Breast epithelium (tissue), 4 donors: ENCODE measurements around the gene IGF1R. TPM values are rescaled to one million over a fixed set of nuclear protein-coding genes. Genes with fewer than 3 reads are reported as not detected.

Experiments
- DNase-seq, 2 donors: peaks; one replicate each; pipeline ENCODE4 v3.0.0-alpha.2; 2019; ENCODE audit warnings: low spot score in 2 of 2
- H3K27ac ChIP-seq, 2 donors: fragments of 200-600 bp; sonication (generic) in 1 of 2; one replicate each; pipeline ENCODE4 v1.5.1; 2016 to 2019; ENCODE audit warnings: mild to moderate bottlenecking in 1 of 2
- H3K27me3 ChIP-seq, 2 donors: fragments of 200-600 bp; sonication (generic) in 1 of 2; one replicate each; pipeline versions ENCODE4 v1.5.1 to v1.6.0; 2017 to 2019; ENCODE audit warnings: control low read depth in 1 of 2, mild to moderate bottlenecking in 1 of 2
- H3K36me3 ChIP-seq: fragments of 200-600 bp; one replicate; pipeline ENCODE4 v1.5.1; 2019
- H3K4me1 ChIP-seq, 2 donors: fragments of 200-600 bp; sonication (generic); one replicate each; pipeline ENCODE4 v1.5.1; 2016 to 2019; ENCODE audit warnings: control low read depth in 1 of 2
- H3K4me3 ChIP-seq, 3 donors: fragments of 200-600 bp; sonication (generic); 1 replicate in 2 of 3; 2 replicates in 1 of 3; pipeline ENCODE4 v1.5.1; 2016 to 2019; ENCODE audit warnings: mild to moderate bottlenecking in 3 of 3, moderate library complexity in 2 of 3
- H3K9me3 ChIP-seq, 2 donors: fragments of 200-600 bp; sonication (generic) in 1 of 2; one replicate each; pipeline ENCODE4 v1.5.1; 2016 to 2019; ENCODE audit warnings: control low read depth in 1 of 2
- CTCF ChIP-seq, 3 donors: fragments of 450-650 bp; IDR thresholded peaks; one replicate each; pipeline ENCODE4 v1.5.1; 2016 to 2017; ENCODE audit warnings: antibody characterized with exemption in 3 of 3, mild to moderate bottlenecking in 3 of 3, moderate library complexity in 3 of 3
- POLR2A ChIP-seq: fragments of 450-650 bp; IDR thresholded peaks from one replicate; pipeline ENCODE4 v1.6.1; 2016; ENCODE audit warnings: antibody characterized with exemption, mild to moderate bottlenecking, moderate library complexity
- POLR2AphosphoS5 ChIP-seq, 3 donors: sonication (generic); formaldehyde crosslinking; IDR thresholded peaks; one replicate each; pipeline ENCODE4 v1.6.1; 2017; ENCODE audit warnings: antibody characterized with exemption in 3 of 3
- intact Hi-C: fragments of 100-400 bp; cut with DNase I; formaldehyde crosslinking; loops from one replicate; pipeline ENCODE4 v1.15.1; 2023; ENCODE audit warnings: low total_unique reads
- total RNA-seq, 3 donors: library from RNA; depleted of rRNA; stranded (reverse); fragments of >200 nt; gene quantifications; one replicate each; pipeline ENCODE4 v1.1.0, GENCODE V29; 2016

Gene IGF1R
- total RNA-seq, 3 donors from 2014 or later, result 61.8 to 146 (median 103) TPM

- Histone ChIP-seq H3K9me3 (no peaks in the 10 kb centered on the region), H3K4me1 (no peaks in the 10 kb centered on the region), H3K27me3 (no peaks in the 10 kb centered on the region), H3K27ac (no peak overlapping the region), H3K4me3 (no peak overlapping the region), H3K36me3 (no peaks in the 10 kb centered on the region)
- no peak for DNase-seq
- intact Hi-C loops, result no loop called here
- TF ChIP-seq POLR2AphosphoS5 (IDR thresholded peaks at IDR 0.05) (no peak), CTCF (IDR thresholded peaks at IDR 0.05) (no peak)
Observed at GRCh38 chr15:98781838-98782237, 133.5 kb downstream of the IGF1R start.

GRCh38 chr15:98782801-98783200, 134.5 kb downstream of the IGF1R start:
- no peak overlapping the region for H3K4me3 ChIP-seq
- intact Hi-C loops, result no loop called here
- no peak for DNase-seq
- no peaks in the 10 kb centered on the region for H3K4me1 ChIP-seq
- TF ChIP-seq POLR2AphosphoS5 (IDR thresholded peaks at IDR 0.05), result no peak
- TF ChIP-seq POLR2A, result no peak
- TF ChIP-seq CTCF (IDR thresholded peaks at IDR 0.05), result no peak
- H3K27ac ChIP-seq, result no peak overlapping the region
- no peaks in the 10 kb centered on the region for H3K27me3 ChIP-seq
- H3K9me3 ChIP-seq, result no peaks in the 10 kb centered on the region
- H3K36me3 ChIP-seq, result no peaks in the 10 kb centered on the region

- TF ChIP-seq POLR2AphosphoS5 (IDR thresholded peaks at IDR 0.05) (no peak), POLR2A (no peak), CTCF (IDR thresholded peaks at IDR 0.05) (no peak)
- peaks cover 0 to 4% of the 10 kb centered on the region in 2 donors for H3K4me1 ChIP-seq
Observed at GRCh38 chr15:98785431-98785806, 137.1 kb downstream of the IGF1R start.

GRCh38 chr15:98785807-98786621, 137.7 kb downstream of the IGF1R start:
- TF ChIP-seq CTCF (IDR thresholded peaks at IDR 0.05) (no peak), POLR2AphosphoS5 (IDR thresholded peaks at IDR 0.05) (no peak), POLR2A (no peak)
- Histone ChIP-seq H3K4me3 (no peak overlapping the region), H3K36me3 (no peaks in the 10 kb centered on the region), H3K9me3 (no peaks in the 10 kb centered on the region), H3K27me3 (no peaks in the 10 kb centered on the region), H3K27ac (no peak overlapping the region), H3K4me1 (peaks cover 0 to 4% of the 10 kb centered on the region in 2 donors)
- DNase-seq, result no peak
- intact Hi-C loops, result no loop called here

More at GRCh38 chr15:98785431-98785806, 137.1 kb downstream of the IGF1R start:
- Histone ChIP-seq H3K4me3 (no peak overlapping the region), H3K36me3 (no peaks in the 10 kb centered on the region), H3K27ac (no peak overlapping the region), H3K9me3 (no peaks in the 10 kb centered on the region), H3K27me3 (no peaks in the 10 kb centered on the region)
- intact Hi-C loops, result no loop called here
- no peak for DNase-seq

GRCh38 chr15:98786717-98787116, 138.4 kb downstream of the IGF1R start:
- Histone ChIP-seq H3K36me3 (no peaks in the 10 kb centered on the region), H3K4me3 (no peak overlapping the region), H3K4me1 (peaks cover 0 to 4% of the 10 kb centered on the region in 2 donors), H3K9me3 (no peaks in the 10 kb centered on the region), H3K27me3 (no peaks in the 10 kb centered on the region), H3K27ac (no peak overlapping the region)
- no peak for TF ChIP-seq POLR2A
- TF ChIP-seq CTCF (IDR thresholded peaks at IDR 0.05), result no peak
- TF ChIP-seq POLR2AphosphoS5 (IDR thresholded peaks at IDR 0.05), result no peak
- no peak for DNase-seq
- intact Hi-C loops, result no loop called here
